ENCODE data around the gene DDR2.
"Not testable (repeated sequence)": the region's sequence is repeated elsewhere in the genome, so short reads cannot be mapped to it uniquely, and the experiment has no call there.

GRCh38 chr1:162799995-162800830 lies 167.9 kb downstream of the DDR2 start:
- not testable (repeated sequence) for TF ChIP-seq POLR2A (IDR thresholded peaks at IDR 0.05; ENCODE audit: low read length); GATA1 (IDR thresholded peaks at IDR 0.05; ENCODE audit: low read depth, low read length)

All from erythroblast (primary cell).